Erythroblast (primary cell): ENCODE data around the gene RXRG.

Source experiments
- GATA1 ChIP-seq: IDR thresholded peaks from 2 replicates; pipeline ENCODE4 v1.6.1; 2011; ENCODE audit warnings: low read depth, mild to moderate bottlenecking, control low read depth, low read length, moderate library complexity
- POLR2A ChIP-seq: IDR thresholded peaks from 2 replicates; pipeline ENCODE4 v1.6.1; 2011; ENCODE audit warnings: mild to moderate bottlenecking, low read length

DNA sequence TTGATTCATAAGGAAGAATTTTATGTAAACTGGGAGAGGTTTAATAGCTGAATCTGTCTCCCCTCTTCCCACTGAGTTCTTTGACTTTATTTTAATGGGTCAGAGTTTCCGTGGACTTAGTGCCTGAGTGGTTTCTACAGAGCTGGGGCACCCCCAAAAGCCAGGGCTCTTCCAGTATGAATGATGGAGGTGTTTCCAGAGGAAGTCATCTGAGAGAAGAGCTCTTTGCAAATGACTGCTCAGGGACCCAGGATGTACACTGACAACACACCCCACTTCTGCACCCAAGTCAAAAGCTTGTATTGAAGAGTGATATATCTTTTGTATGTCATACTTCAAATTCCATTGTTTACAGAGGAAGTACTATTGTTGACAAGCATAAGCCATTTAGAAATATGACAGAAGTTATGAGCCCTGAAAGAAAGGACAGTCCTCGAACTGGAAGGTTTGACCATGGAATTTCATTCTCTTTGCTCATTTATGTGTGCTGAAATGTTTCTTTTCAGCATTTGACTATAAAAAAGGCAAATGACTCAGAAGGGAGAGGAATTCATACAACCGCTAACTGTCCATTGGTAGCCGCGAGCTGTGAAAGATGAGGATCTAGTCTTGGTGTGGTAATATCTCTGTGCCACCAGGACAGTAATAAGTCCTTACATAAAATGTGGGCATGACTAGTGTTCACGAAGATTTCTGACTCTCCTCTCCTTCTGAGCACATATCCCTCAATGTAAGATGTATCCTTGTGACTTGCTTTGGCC lies 63.0 kb downstream of the RXRG start:
- no peak for TF ChIP-seq POLR2A
- TF ChIP-seq GATA1, result no peak
